SK-N-MC (cell line): Measurements from ENCODE around the gene RASIP1.

ENCODE experiments used
- EZH2 ChIP-seq: fragments of 200-600 bp; sonication (generic); IDR thresholded peaks from one replicate; pipeline ENCODE4 v1.6.1; 2017; ENCODE audit warnings: antibody characterized with exemption
- POLR2AphosphoS5 ChIP-seq: IDR thresholded peaks from 2 replicates; pipeline ENCODE4 v1.6.1; 2012; ENCODE audit warnings: mild to moderate bottlenecking, low read depth, low read length, borderline replicate concordance

GRCh38 chr19:48726556-48726955, 13.9 kb downstream of the RASIP1 start:
- TF ChIP-seq POLR2AphosphoS5 (no peak), EZH2 (no peak)
